GM12878 (cell line): ENCODE measurements around the gene E2F7. TPM values are rescaled to one million over a fixed set of nuclear protein-coding genes. Genes with fewer than 3 reads are reported as not detected.

ENCODE experiments used
- ATAC-seq: fragments of 200-7000 bp; cut with Tn5 transposase; 3 replicates; pipeline ENCODE4 v1.9.1; 2020; ENCODE audit warnings: mild to moderate bottlenecking, moderate library complexity
- BruUV-seq: library from RNA; stranded (reverse); fragments of 400-500 nt; replicated peaks from 2 replicates; lab custom pipeline; 2021; lab: Mats Ljungman, UMichigan
- CTCF ChIA-PET: fragments of 300-600 bp; sonication (Branson Sonifier 250); formaldehyde crosslinking; extraction: SDS; loops from one replicate; lab custom pipeline; 2021; ENCODE audit warnings: inconsistent platforms; lab: Yijun Ruan, JAX
- POLR2A ChIA-PET: fragments of 350-600 bp; formaldehyde crosslinking; extraction: SDS; loops from one replicate; lab custom pipeline; 2021; ENCODE audit warnings: inconsistent platforms; lab: Charles Lee
- RAD21 ChIA-PET: fragments of 300-600 bp; sonication (Branson Sonifier 250); formaldehyde crosslinking; loops from one replicate; lab custom pipeline; 2023; ENCODE audit warnings: antibody characterized with exemption; ENCODE audit not compliant: unreplicated experiment; lab: Charles Lee
- SMC1A ChIA-PET: fragments of 300-600 bp; sonication (Branson Sonifier 250); formaldehyde crosslinking; loops from one replicate; lab custom pipeline; 2023; ENCODE audit not compliant: unreplicated experiment, uncharacterized antibody; lab: Charles Lee
- DNase-seq: peaks from one replicate; pipeline ENCODE4 v3.0.0-alpha.2; 2011; ENCODE audit warnings: low read depth, low spot score
- FAIRE-seq: peaks from 3 replicates; lab custom pipeline; 2011; peaks lifted over from hg19 to GRCh38; lab: Jason Lieb, UNC
- H2AFZ ChIP-seq: 2 replicates; pipeline ENCODE4 v1.6.0; 2011; ENCODE audit warnings: low read depth, low read length, control low read depth; ENCODE audit not compliant: control insufficient read depth
- H3K27ac ChIP-seq: 2 replicates; pipeline ENCODE4 v1.5.1; 2011; ENCODE audit warnings: control low read depth; ENCODE audit not compliant: control insufficient read depth, insufficient read depth
- H3K27me3 ChIP-seq, 2 experiments: replicated peaks in 1 of 2; 2 replicates each; pipeline versions ENCODE4 v1.6.0 to v1.6.1; 2011; ENCODE audit warnings: low read length in 1 of 2; ENCODE audit not compliant: control insufficient read depth in 2 of 2, insufficient read depth in 2 of 2
- H3K36me3 ChIP-seq, 2 experiments: 2 replicates each; pipeline ENCODE4 v1.5.1; 2011; ENCODE audit warnings: low read length in 1 of 2; ENCODE audit not compliant: control insufficient read depth in 2 of 2, insufficient read depth in 2 of 2
- H3K4me1 ChIP-seq: 2 replicates; pipeline ENCODE4 v1.6.1; 2011; ENCODE audit warnings: mild to moderate bottlenecking, low read length, moderate library complexity, mixed read lengths; ENCODE audit not compliant: control insufficient read depth, insufficient read depth
- H3K4me2 ChIP-seq: 2 replicates; pipeline ENCODE4 v1.6.0; 2011; ENCODE audit warnings: control low read depth; ENCODE audit not compliant: control insufficient read depth, insufficient read depth
- H3K4me3 ChIP-seq: fragments of 200-600 bp; sonication (generic); 2 replicates; pipeline ENCODE4 v1.5.1; 2016
- H3K79me2 ChIP-seq: 2 replicates; pipeline ENCODE4 v1.6.0; 2011; ENCODE audit warnings: low read length; ENCODE audit not compliant: control insufficient read depth, insufficient read depth
- H3K9ac ChIP-seq: 2 replicates; pipeline ENCODE4 v1.8.0; 2011; ENCODE audit warnings: low read length, control low read depth, mixed read lengths; ENCODE audit not compliant: control insufficient read depth, insufficient read depth
- H3K9me3 ChIP-seq: replicated peaks from 3 replicates; pipeline ENCODE4 v1.5.1; 2011; ENCODE audit warnings: mild to moderate bottlenecking, low read length; ENCODE audit not compliant: control insufficient read depth, insufficient read depth
- H4K20me1 ChIP-seq: 2 replicates; pipeline ENCODE4 v1.6.0; 2011; ENCODE audit not compliant: control insufficient read depth, insufficient read depth
- CBX5 ChIP-seq: sonication (generic); IDR thresholded peaks from 2 replicates; pipeline ENCODE4 v1.6.1; 2016; ENCODE audit warnings: low read depth, moderate library complexity, mild to moderate bottlenecking, inconsistent platforms
- MXI1 ChIP-seq: fragments of 150-350 bp; IDR thresholded peaks from 2 replicates; pipeline ENCODE4 v1.6.1; 2011; ENCODE audit warnings: low read depth, mild to moderate bottlenecking, inconsistent platforms, low read length, improper control_type of control experiment
- NR2C2 ChIP-seq: IDR thresholded peaks from 2 replicates; pipeline ENCODE4 v1.6.1; 2011; ENCODE audit warnings: borderline replicate concordance, low read depth; ENCODE audit not compliant: control insufficient read depth, insufficient read length
- POLR2A ChIP-seq: IDR thresholded peaks from 2 replicates; pipeline ENCODE4 v1.6.1; 2011; ENCODE audit warnings: low read depth, mild to moderate bottlenecking, low read length
- POU2F2 ChIP-seq: IDR thresholded peaks from 3 replicates; pipeline ENCODE4 v1.6.1; 2011; ENCODE audit warnings: low read depth, mild to moderate bottlenecking, low read length, borderline replicate concordance
- RCOR1 ChIP-seq: conservative IDR thresholded peaks from 2 replicates; pipeline ENCODE4 v1.6.1; 2012; ENCODE audit warnings: low read depth, low read length, improper control_type of control experiment
- SMC3 ChIP-seq: IDR thresholded peaks from 2 replicates; pipeline ENCODE4 v1.6.1; 2011; ENCODE audit warnings: low read length, improper control_type of control experiment, borderline replicate concordance
- SRF ChIP-seq, 2 experiments: IDR thresholded peaks; 2 replicates each; pipeline ENCODE4 v1.6.1; 2011; ENCODE audit warnings: low read depth in 2 of 2, low read length in 2 of 2, mild to moderate bottlenecking in 1 of 2, moderate library complexity in 1 of 2
- WGBS: methylation state at CpG from one replicate; pipeline ENCODE4 v1.1.6; 2016; ENCODE audit warnings: low lambda C conversion rate; ENCODE audit not compliant: insufficient replicate concordance, insufficient coverage; ENCODE audit errors: missing lambda C conversion rate; 5-methylcytosine and 5-hydroxymethylcytosine counted together
- in situ Hi-C: fragments of 300-500 bp; cut with MboI; formaldehyde crosslinking; loops from 9 replicates; pipeline ENCODE4 v1.14.3; 2018; ENCODE audit warnings: mixed read lengths
- intact Hi-C: fragments of 100-400 bp; cut with micrococcal nuclease; formaldehyde crosslinking; loops from one replicate; pipeline ENCODE4 v1.14.2; 2022; ENCODE audit not compliant: unreplicated experiment
- polyA plus RNA-seq, 11 experiments: library from polyadenylated mRNA; depleted of rRNA in 4 of 11; unstranded in 6 of 11; stranded (reverse) in 5 of 11; fragments of >200 nt; fragmentation: Nextera tagmentation in 4 of 11; fragmentation: Illumina TruSeq in 1 of 11; extraction: Ambion mirVana in 4 of 11; extraction: Trizol in 1 of 11; gene quantifications; 1 replicate in 1 of 11; 2 replicates in 10 of 11; pipeline versions ENCODE4 v1.2.1 to v1.2.3, GENCODE V29; 2011 to 2016; ENCODE audit warnings: inconsistent platforms in 2 of 11, missing spikeins in 2 of 11, low read depth in 1 of 11
- total RNA-seq, 4 experiments: library from RNA; depleted of rRNA in 3 of 4; stranded (reverse); fragments of >200 nt in 3 of 4; fragmentation: Illumina TruSeq in 1 of 4; extraction: Trizol in 1 of 4; gene quantifications; 2 replicates each; pipeline versions ENCODE4 v1.2.1 to v1.2.3, GENCODE V29; 2013 to 2021
- TF ChIP-seq, protein P1 (sequence below): fragments of 450-650 bp; formaldehyde crosslinking; IDR thresholded peaks from 2 replicates; pipeline ENCODE4 v1.4.0; 2022; ENCODE audit warnings: mild to moderate bottlenecking, moderate library complexity
- TF ChIP-seq, protein P2 (sequence below): IDR thresholded peaks from 2 replicates; pipeline ENCODE4 v1.6.1; 2012; ENCODE audit warnings: improper control_type of control experiment, low read depth, low read length; ENCODE audit not compliant: insufficient replicate concordance
- TF ChIP-seq, protein P3 (sequence below): fragments of 450-650 bp; IDR thresholded peaks from 2 replicates; pipeline ENCODE4 v1.6.1; 2018; ENCODE audit warnings: mild to moderate bottlenecking, low read depth, moderate library complexity; ENCODE audit not compliant: partially characterized antibody

Gene E2F7
- total and polyA plus RNA-seq, 10 of the 15 experiments (the other 5 are each of a cell fraction or from before 2014, with no cell fraction given), result 5.6 to 32.1 (median 19.9) TPM

DNA sequence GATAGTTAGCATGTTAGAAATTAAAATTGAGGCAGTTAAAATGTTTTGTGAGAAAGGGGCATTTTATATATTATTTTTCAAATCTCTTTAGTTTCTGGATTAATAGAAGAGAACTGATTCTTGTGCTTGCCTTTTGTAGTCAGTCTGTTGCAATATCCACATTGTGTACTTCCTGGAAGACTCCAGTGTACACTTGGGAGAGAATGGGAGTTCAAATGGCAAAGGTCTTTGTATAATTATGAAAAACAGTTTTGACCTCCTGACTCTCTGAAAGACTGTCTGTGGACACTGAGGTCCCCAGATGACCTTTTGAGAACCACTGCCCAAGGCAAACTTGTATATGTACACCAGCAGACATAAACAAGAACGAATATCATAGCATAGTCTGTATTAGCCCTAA, 12.1 kb downstream of the E2F7 start:
- intact Hi-C loops, result loop anchor here (10.0 kb wide), 1 partner anchor 272 kb away; no protein-coding TSS in a partner anchor
- no peak overlapping the region for H2AFZ ChIP-seq
- ChIA-PET POLR2A (no interaction called here), RAD21 (no interaction called here), SMC1A (interaction anchor here (0.7 kb wide), 1 partner anchor 358 kb away, joined by 3 read pairs; no protein-coding TSS in a partner anchor), CTCF (no interaction called here)
- peaks cover 9% of the 10 kb centered on the region for H3K79me2 ChIP-seq
- no TSS peak for BruUV-seq
- in situ Hi-C loops, result loop anchor here (25.0 kb wide), 1 partner anchor 966 kb away; the partner anchor contains the start of gene NAP1L1
- FAIRE-seq (no peak), DNase-seq (no peak), ATAC-seq (no peak)
- no peak overlapping the region for H3K4me2 ChIP-seq
- H3K9me3 ChIP-seq, result no peaks in the 10 kb centered on the region
- 50% methylated on average over 1 of the region's 1 CpG for WGBS
- H4K20me1 ChIP-seq, result no peaks in the 10 kb centered on the region
- H3K27ac ChIP-seq, result no peak overlapping the region
- no peaks in the 10 kb centered on the region; the same call in 1 of the 2 replicates for H3K4me1 ChIP-seq
- no peaks in the 10 kb centered on the region for H3K27me3 ChIP-seq
- no peak overlapping the region for H3K9ac ChIP-seq
- H3K36me3 ChIP-seq, result peaks cover 4 to 21% of the 10 kb centered on the region in 2 experiments
- no peak overlapping the region for H3K4me3 ChIP-seq
- TF ChIP-seq, protein P1, sequence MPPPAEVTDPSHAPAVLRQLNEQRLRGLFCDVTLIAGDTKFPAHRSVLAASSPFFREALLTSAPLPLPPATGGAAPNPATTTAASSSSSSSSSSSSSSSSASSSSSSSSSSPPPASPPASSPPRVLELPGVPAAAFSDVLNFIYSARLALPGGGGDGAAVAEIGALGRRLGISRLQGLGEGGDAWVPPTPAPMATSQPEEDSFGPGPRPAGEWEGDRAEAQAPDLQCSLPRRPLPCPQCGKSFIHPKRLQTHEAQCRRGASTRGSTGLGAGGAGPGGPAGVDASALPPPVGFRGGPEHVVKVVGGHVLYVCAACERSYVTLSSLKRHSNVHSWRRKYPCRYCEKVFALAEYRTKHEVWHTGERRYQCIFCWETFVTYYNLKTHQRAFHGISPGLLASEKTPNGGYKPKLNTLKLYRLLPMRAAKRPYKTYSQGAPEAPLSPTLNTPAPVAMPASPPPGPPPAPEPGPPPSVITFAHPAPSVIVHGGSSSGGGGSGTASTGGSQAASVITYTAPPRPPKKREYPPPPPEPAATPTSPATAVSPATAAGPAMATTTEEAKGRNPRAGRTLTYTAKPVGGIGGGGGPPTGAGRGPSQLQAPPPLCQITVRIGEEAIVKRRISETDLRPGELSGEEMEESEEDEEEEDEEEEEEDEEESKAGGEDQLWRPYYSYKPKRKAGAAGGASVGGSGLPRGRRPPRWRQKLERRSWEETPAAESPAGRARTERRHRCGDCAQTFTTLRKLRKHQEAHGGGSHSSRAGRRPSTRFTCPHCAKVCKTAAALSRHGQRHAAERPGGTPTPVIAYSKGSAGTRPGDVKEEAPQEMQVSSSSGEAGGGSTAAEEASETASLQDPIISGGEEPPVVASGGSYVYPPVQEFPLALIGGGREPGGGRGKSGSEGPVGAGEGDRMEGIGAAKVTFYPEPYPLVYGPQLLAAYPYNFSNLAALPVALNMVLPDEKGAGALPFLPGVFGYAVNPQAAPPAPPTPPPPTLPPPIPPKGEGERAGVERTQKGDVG, result no peak
- TF ChIP-seq SRF (IDR thresholded peaks at IDR 0.05; ENCODE audit: low read depth in 2 of 2, low read length in 2 of 2) (no peak), RCOR1 (no peak), NR2C2 (no peak), POLR2A (no peak), MXI1 (no peak), SMC3 (no peak), CBX5 (no peak), POU2F2 (no peak)
- TF ChIP-seq, protein P2, sequence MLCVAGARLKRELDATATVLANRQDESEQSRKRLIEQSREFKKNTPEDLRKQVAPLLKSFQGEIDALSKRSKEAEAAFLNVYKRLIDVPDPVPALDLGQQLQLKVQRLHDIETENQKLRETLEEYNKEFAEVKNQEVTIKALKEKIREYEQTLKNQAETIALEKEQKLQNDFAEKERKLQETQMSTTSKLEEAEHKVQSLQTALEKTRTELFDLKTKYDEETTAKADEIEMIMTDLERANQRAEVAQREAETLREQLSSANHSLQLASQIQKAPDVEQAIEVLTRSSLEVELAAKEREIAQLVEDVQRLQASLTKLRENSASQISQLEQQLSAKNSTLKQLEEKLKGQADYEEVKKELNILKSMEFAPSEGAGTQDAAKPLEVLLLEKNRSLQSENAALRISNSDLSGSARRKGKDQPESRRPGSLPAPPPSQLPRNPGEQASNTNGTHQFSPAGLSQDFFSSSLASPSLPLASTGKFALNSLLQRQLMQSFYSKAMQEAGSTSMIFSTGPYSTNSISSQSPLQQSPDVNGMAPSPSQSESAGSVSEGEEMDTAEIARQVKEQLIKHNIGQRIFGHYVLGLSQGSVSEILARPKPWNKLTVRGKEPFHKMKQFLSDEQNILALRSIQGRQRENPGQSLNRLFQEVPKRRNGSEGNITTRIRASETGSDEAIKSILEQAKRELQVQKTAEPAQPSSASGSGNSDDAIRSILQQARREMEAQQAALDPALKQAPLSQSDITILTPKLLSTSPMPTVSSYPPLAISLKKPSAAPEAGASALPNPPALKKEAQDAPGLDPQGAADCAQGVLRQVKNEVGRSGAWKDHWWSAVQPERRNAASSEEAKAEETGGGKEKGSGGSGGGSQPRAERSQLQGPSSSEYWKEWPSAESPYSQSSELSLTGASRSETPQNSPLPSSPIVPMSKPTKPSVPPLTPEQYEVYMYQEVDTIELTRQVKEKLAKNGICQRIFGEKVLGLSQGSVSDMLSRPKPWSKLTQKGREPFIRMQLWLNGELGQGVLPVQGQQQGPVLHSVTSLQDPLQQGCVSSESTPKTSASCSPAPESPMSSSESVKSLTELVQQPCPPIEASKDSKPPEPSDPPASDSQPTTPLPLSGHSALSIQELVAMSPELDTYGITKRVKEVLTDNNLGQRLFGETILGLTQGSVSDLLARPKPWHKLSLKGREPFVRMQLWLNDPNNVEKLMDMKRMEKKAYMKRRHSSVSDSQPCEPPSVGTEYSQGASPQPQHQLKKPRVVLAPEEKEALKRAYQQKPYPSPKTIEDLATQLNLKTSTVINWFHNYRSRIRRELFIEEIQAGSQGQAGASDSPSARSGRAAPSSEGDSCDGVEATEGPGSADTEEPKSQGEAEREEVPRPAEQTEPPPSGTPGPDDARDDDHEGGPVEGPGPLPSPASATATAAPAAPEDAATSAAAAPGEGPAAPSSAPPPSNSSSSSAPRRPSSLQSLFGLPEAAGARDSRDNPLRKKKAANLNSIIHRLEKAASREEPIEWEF, result no peak
- TF ChIP-seq, protein P3, sequence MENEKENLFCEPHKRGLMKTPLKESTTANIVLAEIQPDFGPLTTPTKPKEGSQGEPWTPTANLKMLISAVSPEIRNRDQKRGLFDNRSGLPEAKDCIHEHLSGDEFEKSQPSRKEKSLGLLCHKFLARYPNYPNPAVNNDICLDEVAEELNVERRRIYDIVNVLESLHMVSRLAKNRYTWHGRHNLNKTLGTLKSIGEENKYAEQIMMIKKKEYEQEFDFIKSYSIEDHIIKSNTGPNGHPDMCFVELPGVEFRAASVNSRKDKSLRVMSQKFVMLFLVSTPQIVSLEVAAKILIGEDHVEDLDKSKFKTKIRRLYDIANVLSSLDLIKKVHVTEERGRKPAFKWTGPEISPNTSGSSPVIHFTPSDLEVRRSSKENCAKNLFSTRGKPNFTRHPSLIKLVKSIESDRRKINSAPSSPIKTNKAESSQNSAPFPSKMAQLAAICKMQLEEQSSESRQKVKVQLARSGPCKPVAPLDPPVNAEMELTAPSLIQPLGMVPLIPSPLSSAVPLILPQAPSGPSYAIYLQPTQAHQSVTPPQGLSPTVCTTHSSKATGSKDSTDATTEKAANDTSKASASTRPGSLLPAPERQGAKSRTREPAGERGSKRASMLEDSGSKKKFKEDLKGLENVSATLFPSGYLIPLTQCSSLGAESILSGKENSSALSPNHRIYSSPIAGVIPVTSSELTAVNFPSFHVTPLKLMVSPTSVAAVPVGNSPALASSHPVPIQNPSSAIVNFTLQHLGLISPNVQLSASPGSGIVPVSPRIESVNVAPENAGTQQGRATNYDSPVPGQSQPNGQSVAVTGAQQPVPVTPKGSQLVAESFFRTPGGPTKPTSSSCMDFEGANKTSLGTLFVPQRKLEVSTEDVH, result no peak
